ENCODE data around the gene MSRB2.

Gene MSRB2

DNA sequence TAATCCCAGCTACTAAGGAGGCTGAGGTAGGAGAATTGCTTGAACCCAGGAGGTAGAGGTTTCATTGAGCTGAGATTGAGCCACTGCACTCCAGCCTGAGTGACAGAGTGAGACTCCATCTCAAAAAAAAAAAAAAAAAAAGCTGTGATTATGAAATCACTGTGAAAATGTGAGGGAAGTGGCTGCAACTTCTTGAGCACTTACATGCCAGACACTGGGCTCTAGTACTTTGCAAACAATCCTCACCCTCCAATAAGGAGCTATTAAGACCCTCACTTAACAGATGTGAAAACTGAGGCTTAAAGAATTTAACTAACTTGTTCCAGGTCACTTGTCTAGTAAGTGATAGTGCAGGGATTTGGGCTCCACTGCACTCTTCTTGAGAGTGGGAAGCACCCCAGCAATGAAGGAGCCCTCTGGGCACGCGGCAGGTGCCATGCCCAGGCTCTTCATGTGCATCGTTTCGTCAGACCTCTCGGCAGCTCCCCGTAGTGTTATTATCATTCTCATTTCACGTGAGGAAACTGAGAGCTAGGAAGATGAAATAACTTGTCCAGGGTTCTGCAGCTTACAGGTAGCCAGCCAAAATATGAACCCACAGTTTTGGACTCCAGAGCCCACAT is 19.0 kb downstream of the MSRB2 start:
- no peak overlapping the region for H3K4me3 ChIP-seq (ENCODE audit: control insufficient read depth in 1 of 7, extremely low read depth in 1 of 7, insufficient read depth in 4 of 7, low read depth in 2 of 7, low read length in 6 of 7)
- POLR2A ChIA-PET, result no interaction called here
- no peaks in the 10 kb centered on the region for H3K27me3 ChIP-seq (replicated peaks in 2 of 5; ENCODE audit: control insufficient read depth in 4 of 5, insufficient read depth in 5 of 5, low read length in 4 of 5)
- no peak overlapping the region for H3K27ac ChIP-seq (ENCODE audit: insufficient read depth in 1 of 2, low read depth in 1 of 2, low read length in 2 of 2, poor library complexity in 1 of 2, severe bottlenecking in 2 of 2)
- H3K36me3 ChIP-seq (ENCODE audit: control insufficient read depth in 4 of 4, insufficient read depth in 4 of 4, low read length in 3 of 4), result peaks cover 10 to 58% (median 33%) of the 10 kb centered on the region in 4 experiments
- H3K4me1 ChIP-seq (ENCODE audit: control extremely low read depth in 1 of 4, control insufficient read depth in 4 of 4, insufficient read depth in 4 of 4, low read length in 3 of 4), result peaks cover 0 to 4% (median 0%) of the 10 kb centered on the region in 4 experiments
- H3K9me3 ChIP-seq (ENCODE audit: control extremely low read depth in 1 of 5, control insufficient read depth in 4 of 5, insufficient read depth in 2 of 5, low read depth in 1 of 5, low read length in 4 of 5), result no peaks in the 10 kb centered on the region
- CTCF ChIA-PET, result no interaction called here
- no peak for DNase-seq
- 97% methylated on average over 7 of the region's 7 CpGs for WGBS (ENCODE audit: insufficient coverage)

DNA sequence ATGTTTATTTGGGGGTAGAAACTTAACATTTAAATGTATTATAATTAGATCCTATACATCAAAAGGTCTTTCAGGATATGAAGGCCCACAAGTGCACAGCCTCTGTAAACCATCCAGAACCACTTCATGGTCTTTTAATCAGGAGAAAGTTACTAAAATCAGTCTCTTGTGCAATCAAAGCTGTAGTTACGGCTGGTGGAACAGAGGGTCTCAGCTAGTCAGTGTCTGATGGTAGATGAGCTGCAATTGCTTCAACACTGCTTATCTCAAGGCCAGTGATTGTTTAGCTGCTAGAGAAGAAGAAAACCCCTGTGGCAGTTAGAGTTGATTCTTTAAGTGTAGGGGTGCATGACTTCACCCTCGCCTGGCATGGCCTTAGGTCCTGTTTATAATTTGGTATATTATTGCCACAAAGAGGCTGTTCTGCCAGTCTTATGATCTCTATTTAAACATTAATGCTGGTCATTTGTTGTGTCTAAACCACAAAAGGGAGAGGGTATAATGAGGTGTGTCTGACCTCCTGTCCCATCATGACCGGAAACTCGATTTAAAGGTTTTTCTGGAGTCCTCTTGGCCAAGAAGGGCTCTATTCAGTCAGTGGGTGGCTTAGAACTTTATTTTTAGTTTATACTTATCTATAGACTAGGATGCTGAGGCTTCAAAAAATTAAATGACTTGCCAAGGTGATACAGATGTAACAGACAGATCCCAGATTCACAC is 21.3 kb downstream of the MSRB2 start:
- no peak for DNase-seq
- H3K4me3 ChIP-seq (ENCODE audit: control insufficient read depth in 1 of 7, extremely low read depth in 1 of 7, insufficient read depth in 4 of 7, low read depth in 2 of 7, low read length in 6 of 7), result no peak overlapping the region
- WGBS (ENCODE audit: insufficient coverage), result 100% methylated on average over 2 of the region's 4 CpGs
- CTCF ChIA-PET, result no interaction called here
- POLR2A ChIA-PET, result no interaction called here
- H3K36me3 ChIP-seq (ENCODE audit: control insufficient read depth in 4 of 4, insufficient read depth in 4 of 4, low read length in 3 of 4), result peaks cover 17 to 65% (median 33%) of the 10 kb centered on the region in 4 experiments
- no peaks in the 10 kb centered on the region for H3K9me3 ChIP-seq (ENCODE audit: control extremely low read depth in 1 of 5, control insufficient read depth in 4 of 5, insufficient read depth in 2 of 5, low read depth in 1 of 5, low read length in 4 of 5)
- no peak overlapping the region for H3K27ac ChIP-seq (ENCODE audit: insufficient read depth in 1 of 2, low read depth in 1 of 2, low read length in 2 of 2, poor library complexity in 1 of 2, severe bottlenecking in 2 of 2)
- H3K4me1 ChIP-seq (ENCODE audit: control extremely low read depth in 1 of 4, control insufficient read depth in 4 of 4, insufficient read depth in 4 of 4, low read length in 3 of 4), result peaks cover 0 to 4% (median 0%) of the 10 kb centered on the region in 4 experiments
- H3K27me3 ChIP-seq (replicated peaks in 2 of 5; ENCODE audit: control insufficient read depth in 4 of 5, insufficient read depth in 5 of 5, low read length in 4 of 5), result no peaks in the 10 kb centered on the region

DNA sequence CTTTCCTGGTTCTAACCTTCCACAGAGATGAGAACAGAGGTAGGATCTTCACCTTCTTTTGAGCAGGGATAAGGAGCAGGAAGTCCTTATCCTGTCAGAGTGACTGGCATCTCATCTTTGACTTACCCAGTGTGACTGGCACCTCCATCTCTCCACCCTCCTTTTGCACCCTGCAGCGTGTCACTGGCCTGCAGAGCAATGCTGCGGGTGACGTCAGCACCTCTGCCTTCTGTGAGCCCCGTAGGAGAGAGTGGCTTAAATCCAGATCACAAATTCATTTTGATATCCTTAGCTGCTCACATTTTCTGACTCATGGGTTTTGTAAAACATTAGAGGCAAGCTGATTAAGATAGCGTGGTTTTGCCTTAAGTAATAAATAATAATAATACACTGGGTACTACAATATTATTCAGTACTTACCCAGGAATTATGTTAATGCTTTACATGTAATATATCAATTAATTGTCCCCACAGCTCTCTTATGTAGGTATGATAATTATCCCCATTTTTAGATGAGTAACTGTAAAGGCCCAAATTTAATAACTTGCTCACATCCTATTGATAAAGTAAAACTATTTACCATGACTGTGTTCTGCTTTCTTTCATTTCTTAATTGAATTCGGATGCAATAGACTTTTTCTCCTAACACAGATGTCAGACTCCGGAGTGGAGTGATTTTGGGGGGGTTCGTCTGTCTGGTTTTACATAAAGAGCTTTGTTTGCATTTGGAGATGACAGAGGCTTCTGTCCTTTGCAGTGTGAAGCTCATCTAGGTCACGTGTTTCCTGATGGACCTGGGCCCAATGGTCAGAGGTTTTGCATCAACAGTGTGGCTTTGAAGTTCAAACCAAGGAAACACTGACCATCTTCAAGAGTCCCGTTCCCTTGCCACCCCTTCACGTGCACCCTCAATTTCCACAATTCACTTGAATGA is 24.9 kb downstream of the MSRB2 start:
- Histone ChIP-seq H3K4me1 (ENCODE audit: control extremely low read depth in 1 of 4, control insufficient read depth in 4 of 4, insufficient read depth in 4 of 4, low read length in 3 of 4) (no peaks in the 10 kb centered on the region), H3K27me3 (replicated peaks in 2 of 5; ENCODE audit: control insufficient read depth in 4 of 5, insufficient read depth in 5 of 5, low read length in 4 of 5) (no peaks in the 10 kb centered on the region), H3K27ac (ENCODE audit: insufficient read depth in 1 of 2, low read depth in 1 of 2, low read length in 2 of 2, poor library complexity in 1 of 2, severe bottlenecking in 2 of 2) (no peak overlapping the region), H3K36me3 (ENCODE audit: control insufficient read depth in 4 of 4, insufficient read depth in 4 of 4, low read length in 3 of 4) (peaks cover 10 to 45% (median 17%) of the 10 kb centered on the region in 4 experiments), H3K9me3 (ENCODE audit: control extremely low read depth in 1 of 5, control insufficient read depth in 4 of 5, insufficient read depth in 2 of 5, low read depth in 1 of 5, low read length in 4 of 5) (peaks cover 0 to 2% (median 0%) of the 10 kb centered on the region in 5 experiments), H3K4me3 (ENCODE audit: control insufficient read depth in 1 of 7, extremely low read depth in 1 of 7, insufficient read depth in 4 of 7, low read depth in 2 of 7, low read length in 6 of 7) (no peak overlapping the region)
- POLR2A ChIA-PET, result no interaction called here
- 95% methylated on average over 7 of the region's 11 CpGs for WGBS (ENCODE audit: insufficient coverage)
- CTCF ChIA-PET, result no interaction called here
- DNase-seq, result no peak

DNA sequence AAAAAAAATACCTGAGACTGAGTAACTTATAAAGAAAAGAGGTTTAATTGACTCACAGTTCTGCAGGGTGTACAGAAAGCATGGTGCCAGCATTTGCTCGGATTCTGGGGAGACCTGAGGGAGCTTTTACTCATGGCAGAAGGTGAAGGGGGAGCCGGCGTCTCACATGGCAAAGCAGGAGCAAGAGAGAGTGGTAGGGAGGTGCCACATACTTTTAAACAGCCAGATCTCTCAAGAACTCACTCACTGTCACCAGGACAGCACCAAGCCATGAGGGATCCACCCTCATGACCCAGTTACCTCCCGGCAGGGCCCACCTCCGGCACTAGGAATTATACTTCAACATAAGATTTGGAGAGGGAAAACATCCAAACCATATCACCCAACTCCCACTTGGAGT is 25.8 kb downstream of the MSRB2 start:
- H3K27ac ChIP-seq (ENCODE audit: insufficient read depth in 1 of 2, low read depth in 1 of 2, low read length in 2 of 2, poor library complexity in 1 of 2, severe bottlenecking in 2 of 2), result no peak overlapping the region
- H3K36me3 ChIP-seq (ENCODE audit: control insufficient read depth in 4 of 4, insufficient read depth in 4 of 4, low read length in 3 of 4), result peaks cover 10 to 41% (median 19%) of the 10 kb centered on the region in 4 experiments
- DNase-seq, result no peak
- POLR2A ChIA-PET, result no interaction called here
- no peaks in the 10 kb centered on the region for H3K4me1 ChIP-seq (ENCODE audit: control extremely low read depth in 1 of 4, control insufficient read depth in 4 of 4, insufficient read depth in 4 of 4, low read length in 3 of 4)
- no peak overlapping the region for H3K4me3 ChIP-seq (ENCODE audit: control insufficient read depth in 1 of 7, extremely low read depth in 1 of 7, insufficient read depth in 4 of 7, low read depth in 2 of 7, low read length in 6 of 7)
- WGBS (ENCODE audit: insufficient coverage), result 100% methylated on average over 1 of the region's 5 CpGs
- H3K9me3 ChIP-seq (ENCODE audit: control extremely low read depth in 1 of 5, control insufficient read depth in 4 of 5, insufficient read depth in 2 of 5, low read depth in 1 of 5, low read length in 4 of 5), result peaks cover 0 to 2% (median 0%) of the 10 kb centered on the region in 5 experiments
- CTCF ChIA-PET, result no interaction called here
- H3K27me3 ChIP-seq (replicated peaks in 2 of 5; ENCODE audit: control insufficient read depth in 4 of 5, insufficient read depth in 5 of 5, low read length in 4 of 5), result no peaks in the 10 kb centered on the region

DNA sequence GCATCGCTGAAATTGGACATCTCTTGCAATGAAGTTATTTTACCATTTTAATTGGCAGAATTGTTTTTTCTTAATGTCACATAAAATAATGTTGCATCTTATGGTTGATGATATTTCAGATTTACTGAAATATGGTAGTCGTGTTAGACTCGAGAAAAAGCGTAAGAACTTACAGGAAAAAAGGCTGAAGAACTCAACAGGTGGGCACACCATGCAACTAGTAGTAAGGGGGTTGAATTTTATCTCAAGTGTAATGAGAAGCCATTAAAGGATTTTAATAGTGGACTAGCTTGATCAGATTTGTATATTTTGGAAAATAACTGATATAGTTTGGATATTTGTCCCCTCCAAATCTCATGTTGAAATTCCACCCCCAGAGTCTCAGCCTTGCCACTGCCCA is 41.1 kb downstream of the MSRB2 start:
- ChIA-PET POLR2A (no interaction called here), CTCF (no interaction called here)
- H3K4me1 ChIP-seq (ENCODE audit: control extremely low read depth in 1 of 4, control insufficient read depth in 4 of 4, insufficient read depth in 4 of 4, low read length in 3 of 4), result no peaks in the 10 kb centered on the region
- H3K36me3 ChIP-seq (ENCODE audit: control insufficient read depth in 4 of 4, insufficient read depth in 4 of 4, low read length in 3 of 4), result no peaks in the 10 kb centered on the region
- no peaks in the 10 kb centered on the region for H3K27me3 ChIP-seq (replicated peaks in 2 of 5; ENCODE audit: control insufficient read depth in 4 of 5, insufficient read depth in 5 of 5, low read length in 4 of 5)
- no peak overlapping the region for H3K4me3 ChIP-seq (ENCODE audit: control insufficient read depth in 1 of 7, extremely low read depth in 1 of 7, insufficient read depth in 4 of 7, low read depth in 2 of 7, low read length in 6 of 7)
- DNase-seq, result no peak
- peaks cover 0 to 6% (median 0%) of the 10 kb centered on the region in 5 experiments for H3K9me3 ChIP-seq (ENCODE audit: control extremely low read depth in 1 of 5, control insufficient read depth in 4 of 5, insufficient read depth in 2 of 5, low read depth in 1 of 5, low read length in 4 of 5)
- 100% methylated on average over 3 of the region's 4 CpGs for WGBS (ENCODE audit: insufficient coverage)
- no peak overlapping the region for H3K27ac ChIP-seq (ENCODE audit: insufficient read depth in 1 of 2, low read depth in 1 of 2, low read length in 2 of 2, poor library complexity in 1 of 2, severe bottlenecking in 2 of 2)

DNA sequence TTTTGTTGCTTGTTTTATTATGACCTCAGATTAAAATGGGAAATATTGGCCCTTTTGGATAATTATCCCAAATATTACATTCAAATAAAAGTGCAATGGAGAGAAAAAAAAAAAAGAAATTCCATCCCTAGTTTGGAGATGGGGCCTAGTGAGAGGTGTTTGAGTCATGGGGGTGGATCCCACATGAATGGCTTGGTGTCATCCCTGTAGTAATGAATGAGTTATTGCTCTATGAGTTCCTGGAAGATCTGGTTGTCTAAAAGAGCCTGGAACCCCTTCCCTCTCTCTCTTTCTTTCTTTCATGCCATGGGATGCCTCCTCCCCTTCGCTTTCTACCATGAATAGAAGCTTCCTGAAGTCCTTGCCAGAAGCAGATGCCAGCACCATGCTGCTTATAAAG is 44.3 kb downstream of the MSRB2 start:
- H3K9me3 ChIP-seq (ENCODE audit: control extremely low read depth in 1 of 5, control insufficient read depth in 4 of 5, insufficient read depth in 2 of 5, low read depth in 1 of 5, low read length in 4 of 5), result peaks cover 0 to 6% (median 0%) of the 10 kb centered on the region in 5 experiments
- H3K4me3 ChIP-seq (ENCODE audit: control insufficient read depth in 1 of 7, extremely low read depth in 1 of 7, insufficient read depth in 4 of 7, low read depth in 2 of 7, low read length in 6 of 7), result no peak overlapping the region
- WGBS (ENCODE audit: insufficient coverage), result no CpG with 5 or more reads among the region's 1 CpG
- ChIA-PET POLR2A (no interaction called here), CTCF (no interaction called here)
- H3K27ac ChIP-seq (ENCODE audit: insufficient read depth in 1 of 2, low read depth in 1 of 2, low read length in 2 of 2, poor library complexity in 1 of 2, severe bottlenecking in 2 of 2), result no peak overlapping the region
- no peaks in the 10 kb centered on the region for H3K4me1 ChIP-seq (ENCODE audit: control extremely low read depth in 1 of 4, control insufficient read depth in 4 of 4, insufficient read depth in 4 of 4, low read length in 3 of 4)
- no peaks in the 10 kb centered on the region for H3K36me3 ChIP-seq (ENCODE audit: control insufficient read depth in 4 of 4, insufficient read depth in 4 of 4, low read length in 3 of 4)
- no peak for DNase-seq
- no peaks in the 10 kb centered on the region for H3K27me3 ChIP-seq (replicated peaks in 2 of 5; ENCODE audit: control insufficient read depth in 4 of 5, insufficient read depth in 5 of 5, low read length in 4 of 5)

DNA sequence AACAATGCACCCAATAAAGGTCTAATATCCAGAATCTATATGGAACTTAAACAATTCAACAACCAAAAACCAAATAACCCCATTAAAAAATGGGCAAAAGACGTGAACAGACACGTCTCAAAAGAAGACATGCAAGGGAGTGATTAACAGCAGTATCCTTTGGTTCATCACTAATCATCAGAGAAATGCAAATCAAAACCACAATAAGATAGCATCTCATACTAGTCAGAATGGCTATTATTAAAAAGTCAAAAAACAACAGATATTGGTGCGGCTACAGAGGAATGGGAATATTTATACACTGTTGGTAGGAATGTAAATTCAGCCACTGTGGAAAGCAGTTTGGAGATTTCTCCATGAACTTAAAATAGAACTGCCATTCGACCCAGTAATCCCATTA is 46.6 kb downstream of the MSRB2 start:
- H3K27me3 ChIP-seq (replicated peaks in 2 of 5; ENCODE audit: control insufficient read depth in 4 of 5, insufficient read depth in 5 of 5, low read length in 4 of 5), result peaks cover 0 to 6% (median under 1%) of the 10 kb centered on the region in 5 experiments
- 100% methylated on average over 2 of the region's 4 CpGs for WGBS (ENCODE audit: insufficient coverage)
- POLR2A ChIA-PET, result no interaction called here
- no peak overlapping the region for H3K4me3 ChIP-seq (ENCODE audit: control insufficient read depth in 1 of 7, extremely low read depth in 1 of 7, insufficient read depth in 4 of 7, low read depth in 2 of 7, low read length in 6 of 7)
- H3K36me3 ChIP-seq (ENCODE audit: control insufficient read depth in 4 of 4, insufficient read depth in 4 of 4, low read length in 3 of 4), result no peaks in the 10 kb centered on the region
- H3K9me3 ChIP-seq (ENCODE audit: control extremely low read depth in 1 of 5, control insufficient read depth in 4 of 5, insufficient read depth in 2 of 5, low read depth in 1 of 5, low read length in 4 of 5), result peaks cover 0 to 3% (median 0%) of the 10 kb centered on the region in 5 experiments
- no peak for DNase-seq
- H3K27ac ChIP-seq (ENCODE audit: insufficient read depth in 1 of 2, low read depth in 1 of 2, low read length in 2 of 2, poor library complexity in 1 of 2, severe bottlenecking in 2 of 2), result no peak overlapping the region
- H3K4me1 ChIP-seq (ENCODE audit: control extremely low read depth in 1 of 4, control insufficient read depth in 4 of 4, insufficient read depth in 4 of 4, low read length in 3 of 4), result no peaks in the 10 kb centered on the region
- CTCF ChIA-PET, result no interaction called here

Data from common myeloid progenitor, CD34-positive (primary cell).